HL-60 (cell line): ENCODE data around the gene CHRNA4.

Source experiments
- DNase-seq, 2 experiments: peaks; one replicate each; pipeline ENCODE4 v3.0.0-alpha.2; 2010 to 2020; ENCODE audit warnings: low read depth in 1 of 2, low spot score in 1 of 2
- H3K27ac ChIP-seq: fragments of 250-450 bp; sonication (Bioruptor Pico); replicated peaks from 2 replicates; pipeline ENCODE4 v1.5.1; 2020; ENCODE audit warnings: mild to moderate bottlenecking, moderate library complexity
- H3K27me3 ChIP-seq: fragments of 250-450 bp; sonication (Bioruptor Pico); 2 replicates; pipeline ENCODE4 v1.5.1; 2021; ENCODE audit warnings: mild to moderate bottlenecking, moderate library complexity; ENCODE audit not compliant: insufficient read depth, poor library complexity, severe bottlenecking
- H3K4me3 ChIP-seq: replicated peaks from 2 replicates; pipeline ENCODE4 v1.5.1; 2011; ENCODE audit warnings: mild to moderate bottlenecking, control low read depth, low read length; ENCODE audit not compliant: insufficient read depth
- GABPA ChIP-seq: IDR thresholded peaks from 2 replicates; pipeline ENCODE4 v1.6.1; 2012; ENCODE audit warnings: low read depth
- POLR2AphosphoS5 ChIP-seq: IDR thresholded peaks from 2 replicates; pipeline ENCODE4 v1.6.1; 2012; ENCODE audit warnings: low read depth
- SPI1 ChIP-seq: IDR thresholded peaks from 2 replicates; pipeline ENCODE4 v1.6.1; 2012; ENCODE audit warnings: low read depth, mild to moderate bottlenecking, borderline replicate concordance
- TF ChIP-seq, protein P1 (sequence below): IDR thresholded peaks from 2 replicates; pipeline ENCODE4 v1.6.1; 2012; ENCODE audit warnings: low read depth; ENCODE audit not compliant: insufficient replicate concordance
- TF ChIP-seq, protein P2 (sequence below): IDR thresholded peaks from one replicate; pipeline ENCODE4 v1.5.1; 2011; ENCODE audit warnings: low read length, control low read depth, inconsistent platforms; ENCODE audit not compliant: insufficient read depth

The CHRNA4 gene

DNA sequence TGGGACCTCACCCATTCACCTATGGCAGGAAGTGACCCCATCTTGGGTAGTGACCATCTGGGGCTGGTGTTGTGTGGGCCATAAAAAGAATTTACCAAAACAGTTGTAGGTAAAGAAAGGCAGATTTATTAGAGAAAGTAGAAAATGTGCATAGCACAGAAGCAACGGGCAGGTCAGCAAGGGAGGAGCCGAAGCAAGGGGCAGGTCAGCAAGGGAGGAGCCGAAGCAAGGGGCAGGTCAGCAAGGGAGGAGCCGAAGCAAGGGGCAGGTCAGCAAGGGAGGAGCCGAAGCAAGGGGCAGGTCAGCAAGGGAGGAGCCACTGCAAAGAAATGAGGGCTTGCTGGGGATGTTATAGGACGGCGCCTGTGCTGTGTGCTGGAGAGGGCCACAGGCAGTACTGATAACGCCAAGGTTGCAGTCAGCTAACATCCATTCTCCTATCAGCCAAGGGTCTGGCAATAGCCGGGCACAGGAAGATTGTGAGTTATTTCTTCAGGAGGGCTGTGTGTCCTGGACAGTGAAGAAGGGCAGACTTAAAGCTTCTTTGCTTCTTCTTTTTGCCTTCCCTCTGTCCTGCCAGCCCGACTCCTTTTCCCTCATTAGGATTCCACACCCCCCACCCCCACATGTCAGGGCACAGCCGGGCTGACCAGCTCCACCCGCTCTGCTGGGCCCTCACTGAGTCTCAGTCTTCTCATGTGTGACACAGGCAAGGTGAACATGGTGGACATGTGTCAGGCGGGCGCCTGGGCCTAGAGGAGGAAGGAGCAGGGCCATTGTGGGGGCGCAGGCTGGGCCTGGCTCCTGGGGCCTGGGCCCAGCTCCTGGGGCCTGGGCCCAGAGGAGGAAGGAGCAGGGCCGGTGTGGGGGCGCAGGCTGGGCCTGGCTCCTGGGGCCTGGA lies 31.6 kb upstream of the CHRNA4 start:
- DNase-seq = no peak
- TF ChIP-seq, protein P1, sequence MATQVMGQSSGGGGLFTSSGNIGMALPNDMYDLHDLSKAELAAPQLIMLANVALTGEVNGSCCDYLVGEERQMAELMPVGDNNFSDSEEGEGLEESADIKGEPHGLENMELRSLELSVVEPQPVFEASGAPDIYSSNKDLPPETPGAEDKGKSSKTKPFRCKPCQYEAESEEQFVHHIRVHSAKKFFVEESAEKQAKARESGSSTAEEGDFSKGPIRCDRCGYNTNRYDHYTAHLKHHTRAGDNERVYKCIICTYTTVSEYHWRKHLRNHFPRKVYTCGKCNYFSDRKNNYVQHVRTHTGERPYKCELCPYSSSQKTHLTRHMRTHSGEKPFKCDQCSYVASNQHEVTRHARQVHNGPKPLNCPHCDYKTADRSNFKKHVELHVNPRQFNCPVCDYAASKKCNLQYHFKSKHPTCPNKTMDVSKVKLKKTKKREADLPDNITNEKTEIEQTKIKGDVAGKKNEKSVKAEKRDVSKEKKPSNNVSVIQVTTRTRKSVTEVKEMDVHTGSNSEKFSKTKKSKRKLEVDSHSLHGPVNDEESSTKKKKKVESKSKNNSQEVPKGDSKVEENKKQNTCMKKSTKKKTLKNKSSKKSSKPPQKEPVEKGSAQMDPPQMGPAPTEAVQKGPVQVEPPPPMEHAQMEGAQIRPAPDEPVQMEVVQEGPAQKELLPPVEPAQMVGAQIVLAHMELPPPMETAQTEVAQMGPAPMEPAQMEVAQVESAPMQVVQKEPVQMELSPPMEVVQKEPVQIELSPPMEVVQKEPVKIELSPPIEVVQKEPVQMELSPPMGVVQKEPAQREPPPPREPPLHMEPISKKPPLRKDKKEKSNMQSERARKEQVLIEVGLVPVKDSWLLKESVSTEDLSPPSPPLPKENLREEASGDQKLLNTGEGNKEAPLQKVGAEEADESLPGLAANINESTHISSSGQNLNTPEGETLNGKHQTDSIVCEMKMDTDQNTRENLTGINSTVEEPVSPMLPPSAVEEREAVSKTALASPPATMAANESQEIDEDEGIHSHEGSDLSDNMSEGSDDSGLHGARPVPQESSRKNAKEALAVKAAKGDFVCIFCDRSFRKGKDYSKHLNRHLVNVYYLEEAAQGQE = no peak
- no peak for TF ChIP-seq POLR2AphosphoS5
- TF ChIP-seq GABPA = no peak
- TF ChIP-seq SPI1 = no peak
- TF ChIP-seq, protein P2, sequence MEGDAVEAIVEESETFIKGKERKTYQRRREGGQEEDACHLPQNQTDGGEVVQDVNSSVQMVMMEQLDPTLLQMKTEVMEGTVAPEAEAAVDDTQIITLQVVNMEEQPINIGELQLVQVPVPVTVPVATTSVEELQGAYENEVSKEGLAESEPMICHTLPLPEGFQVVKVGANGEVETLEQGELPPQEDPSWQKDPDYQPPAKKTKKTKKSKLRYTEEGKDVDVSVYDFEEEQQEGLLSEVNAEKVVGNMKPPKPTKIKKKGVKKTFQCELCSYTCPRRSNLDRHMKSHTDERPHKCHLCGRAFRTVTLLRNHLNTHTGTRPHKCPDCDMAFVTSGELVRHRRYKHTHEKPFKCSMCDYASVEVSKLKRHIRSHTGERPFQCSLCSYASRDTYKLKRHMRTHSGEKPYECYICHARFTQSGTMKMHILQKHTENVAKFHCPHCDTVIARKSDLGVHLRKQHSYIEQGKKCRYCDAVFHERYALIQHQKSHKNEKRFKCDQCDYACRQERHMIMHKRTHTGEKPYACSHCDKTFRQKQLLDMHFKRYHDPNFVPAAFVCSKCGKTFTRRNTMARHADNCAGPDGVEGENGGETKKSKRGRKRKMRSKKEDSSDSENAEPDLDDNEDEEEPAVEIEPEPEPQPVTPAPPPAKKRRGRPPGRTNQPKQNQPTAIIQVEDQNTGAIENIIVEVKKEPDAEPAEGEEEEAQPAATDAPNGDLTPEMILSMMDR = no peak
- Histone ChIP-seq H3K4me3 (no peak overlapping the region), H3K27ac (no peak overlapping the region), H3K27me3 (no peaks in the 10 kb centered on the region)

DNA sequence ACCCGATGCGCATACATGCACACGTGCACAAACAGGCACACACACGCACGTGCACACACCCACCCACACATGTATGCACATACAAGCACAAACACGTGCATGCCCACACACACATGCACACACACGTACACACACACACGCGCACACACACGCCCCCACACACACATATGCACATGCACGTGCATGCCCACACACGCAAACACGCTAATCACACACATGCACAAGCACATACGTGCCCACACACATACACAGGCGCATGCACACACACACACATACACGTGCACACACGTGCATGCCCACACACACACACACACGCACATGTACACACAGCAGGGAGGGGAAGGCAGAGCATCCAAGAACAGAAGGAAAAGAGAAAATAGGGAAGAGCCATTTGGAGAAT lies 26.8 kb upstream of the CHRNA4 start:
- no peak for TF ChIP-seq GABPA
- TF ChIP-seq SPI1 = no peak
- TF ChIP-seq, protein P2 = no peak
- no peak for TF ChIP-seq POLR2AphosphoS5
- TF ChIP-seq, protein P1 = no peak
- no peaks in the 10 kb centered on the region for H3K27me3 ChIP-seq
- no peak overlapping the region for H3K4me3 ChIP-seq
- DNase-seq = no peak
- H3K27ac ChIP-seq = no peak overlapping the region

DNA sequence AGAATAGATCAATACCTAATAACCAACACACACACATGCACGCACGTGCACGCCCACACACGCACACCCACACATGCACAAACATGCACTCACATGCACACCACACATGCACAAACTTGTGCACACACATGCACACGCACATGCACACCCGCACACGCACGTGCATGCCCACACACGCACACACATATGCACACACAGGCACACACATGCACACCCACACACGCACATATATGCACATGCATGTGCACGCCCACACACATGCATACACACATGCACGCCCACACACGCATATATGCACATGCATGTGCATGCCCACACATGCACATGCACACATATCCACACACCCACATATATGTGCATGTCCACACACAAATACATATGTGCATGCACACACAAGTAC lies 26.2 kb upstream of the CHRNA4 start:
- Histone ChIP-seq H3K27me3 (no peaks in the 10 kb centered on the region), H3K27ac (no peak overlapping the region), H3K4me3 (no peak overlapping the region)
- TF ChIP-seq GABPA (no peak), SPI1 (no peak), POLR2AphosphoS5 (no peak)
- TF ChIP-seq, protein P1 = no peak
- TF ChIP-seq, protein P2 = no peak
- no peak for DNase-seq
